NCI-H2029 treated with DMSO at 0.1 percent for 48 hours (cell line): ENCODE data around the gene NSUN6.
"Not testable (repeated sequence)": the region's sequence is repeated elsewhere in the genome, so short reads cannot be mapped to it uniquely, and the experiment has no call there.

Source experiments
- DNase-seq: peaks from one replicate; lab custom pipeline; 2025; lab: John Stamatoyannopoulos, UW

Gene NSUN6

DNA sequence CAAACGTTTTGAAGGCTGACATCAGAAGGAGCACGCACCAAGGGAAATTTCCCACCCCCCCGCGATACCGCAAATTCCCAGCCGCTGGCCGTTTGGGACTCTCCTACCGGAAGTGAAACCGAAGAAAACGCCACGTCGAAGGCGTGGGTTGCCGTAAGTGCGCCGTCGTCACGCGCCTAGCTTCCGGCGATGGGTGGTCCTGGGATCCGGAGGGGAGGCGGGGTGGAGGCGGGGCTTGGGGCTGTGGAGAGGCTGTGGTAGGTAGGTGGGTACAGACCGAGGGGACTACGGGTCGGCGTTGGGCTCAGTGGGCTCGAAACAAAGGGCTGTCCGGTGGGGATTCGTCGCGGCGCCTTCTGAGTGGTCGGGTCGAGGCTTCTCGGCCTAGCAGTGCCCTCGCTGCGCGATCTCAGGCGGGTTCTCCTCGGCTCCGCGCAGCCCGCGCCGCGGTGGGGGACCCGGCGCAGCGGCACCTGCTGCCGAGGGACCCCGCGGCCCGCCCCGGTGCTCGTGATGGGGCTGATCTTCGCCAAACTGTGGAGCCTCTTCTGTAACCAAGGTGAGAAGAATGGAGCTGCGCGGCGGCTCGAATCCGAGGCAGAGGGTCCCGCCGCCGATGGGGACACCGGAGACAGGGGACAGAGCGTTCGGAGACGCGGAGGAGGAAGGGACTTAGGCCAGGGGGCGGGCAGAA lies 7.9 kb upstream of the NSUN6 start, which contains the start of gene ARL5B:
Gene ARL5B (plus strand): TSS at position 307 of the 694 bp plus-strand sequence. CDS start 207 bp downstream, at position 514.
- DNase-seq = peak; percentile 46

DNA sequence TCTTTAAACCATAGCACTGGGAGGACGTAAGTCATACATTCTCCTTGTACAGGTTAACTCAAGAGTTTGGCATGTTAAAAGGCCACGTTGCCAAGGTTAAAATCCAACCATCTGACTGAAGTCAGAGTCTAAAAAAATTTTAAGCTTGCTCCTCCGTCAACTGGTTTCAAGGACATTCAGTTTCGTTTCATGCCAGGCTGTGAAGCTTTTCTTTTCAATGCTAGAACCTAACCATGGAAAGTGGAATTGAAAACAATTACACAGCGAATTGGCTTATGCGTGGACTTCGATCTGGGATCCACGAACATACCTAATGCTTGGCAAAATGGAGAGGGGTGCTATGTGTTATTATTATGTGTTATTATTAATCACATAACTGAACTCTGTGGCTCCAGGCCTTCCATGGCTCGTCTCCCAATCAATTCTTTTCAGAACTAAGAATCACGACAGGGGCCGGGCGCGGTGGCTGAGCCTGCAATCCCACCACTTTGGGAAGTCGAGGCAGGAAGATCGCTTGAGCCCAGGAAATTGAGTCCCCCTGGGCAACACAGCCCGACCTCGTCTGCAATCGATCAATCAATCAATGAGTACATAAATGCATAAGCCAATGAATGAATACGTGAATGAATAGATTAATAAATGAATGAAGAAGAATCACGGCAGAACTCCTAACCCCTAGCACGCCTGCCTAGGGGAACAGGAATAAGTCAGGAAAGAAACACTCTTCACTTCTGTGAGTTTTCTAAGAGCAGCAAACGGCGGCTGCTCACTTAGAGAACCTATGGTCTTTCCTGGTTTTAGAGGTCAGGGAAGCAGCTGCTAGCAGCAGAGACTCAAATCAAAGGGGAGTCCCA lies 7.1 kb upstream of the NSUN6 start:
- DNase-seq = no peak

DNA sequence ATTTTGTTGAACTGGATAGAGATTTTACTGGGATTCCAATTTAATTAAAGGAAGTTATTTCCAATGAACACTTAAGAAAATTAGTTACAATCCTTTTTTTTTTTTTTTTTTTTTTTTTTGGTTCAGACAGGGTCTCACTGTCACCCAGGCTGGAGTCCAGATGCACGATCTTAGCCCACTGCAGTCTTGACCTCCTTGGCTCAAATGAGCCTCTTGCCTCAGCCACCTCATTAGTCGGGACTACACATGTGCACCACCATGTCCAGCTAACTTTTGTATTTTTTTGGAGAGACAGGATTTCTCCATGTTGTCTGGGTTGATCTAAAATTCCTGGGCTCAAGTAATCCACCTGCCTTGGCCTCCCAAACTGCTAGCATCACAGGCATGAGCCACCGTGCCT lies 5.3 kb upstream of the NSUN6 start:
- no peak for DNase-seq

DNA sequence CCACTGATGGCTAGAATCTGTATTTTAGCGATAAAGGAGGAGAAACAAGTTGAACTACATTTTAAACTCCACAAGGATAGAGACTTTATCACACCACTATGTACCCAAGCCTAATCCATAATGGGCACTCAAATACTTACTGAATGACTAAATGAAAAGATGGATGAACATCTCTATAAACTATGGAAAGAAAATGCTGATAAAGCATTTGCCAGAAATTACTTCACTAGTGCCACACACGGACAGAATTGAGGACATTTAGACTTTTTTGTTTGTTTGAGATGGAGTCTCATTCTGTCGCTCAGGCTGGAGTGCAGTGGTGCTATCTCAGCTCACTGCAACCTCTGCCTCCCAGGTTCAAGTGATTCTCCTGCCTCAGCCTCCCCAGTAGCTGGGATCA lies 1.7 kb upstream of the NSUN6 start:
- DNase-seq = no peak

DNA sequence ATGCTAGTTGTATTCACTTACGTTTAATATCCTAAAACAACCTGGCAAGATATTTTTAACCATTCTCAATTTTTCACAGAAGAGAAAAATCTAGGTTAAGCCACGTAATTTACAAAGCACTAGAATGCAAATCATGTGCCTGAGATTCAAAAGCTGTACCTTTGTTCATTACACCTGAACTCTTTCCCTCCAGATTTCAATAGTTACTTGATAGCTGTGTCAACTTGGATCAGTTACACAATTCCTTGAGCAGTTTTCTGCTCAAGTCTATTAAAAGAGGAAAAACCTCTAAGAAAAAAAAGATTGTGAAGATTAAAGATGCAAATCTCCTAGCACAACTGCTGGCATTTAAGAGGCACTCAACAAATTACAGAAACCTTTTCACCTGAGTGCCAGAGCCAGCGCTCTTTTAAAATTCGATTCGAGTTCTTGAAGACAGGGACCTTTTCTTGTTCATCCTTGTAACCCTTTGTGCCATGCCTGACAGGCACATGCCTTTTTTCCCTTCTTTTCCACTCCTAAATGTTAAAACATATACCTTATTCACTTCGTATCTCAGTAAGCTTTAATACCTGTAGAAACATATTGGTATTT lies 886 bp downstream of the NSUN6 start:
- DNase-seq = no peak

DNA sequence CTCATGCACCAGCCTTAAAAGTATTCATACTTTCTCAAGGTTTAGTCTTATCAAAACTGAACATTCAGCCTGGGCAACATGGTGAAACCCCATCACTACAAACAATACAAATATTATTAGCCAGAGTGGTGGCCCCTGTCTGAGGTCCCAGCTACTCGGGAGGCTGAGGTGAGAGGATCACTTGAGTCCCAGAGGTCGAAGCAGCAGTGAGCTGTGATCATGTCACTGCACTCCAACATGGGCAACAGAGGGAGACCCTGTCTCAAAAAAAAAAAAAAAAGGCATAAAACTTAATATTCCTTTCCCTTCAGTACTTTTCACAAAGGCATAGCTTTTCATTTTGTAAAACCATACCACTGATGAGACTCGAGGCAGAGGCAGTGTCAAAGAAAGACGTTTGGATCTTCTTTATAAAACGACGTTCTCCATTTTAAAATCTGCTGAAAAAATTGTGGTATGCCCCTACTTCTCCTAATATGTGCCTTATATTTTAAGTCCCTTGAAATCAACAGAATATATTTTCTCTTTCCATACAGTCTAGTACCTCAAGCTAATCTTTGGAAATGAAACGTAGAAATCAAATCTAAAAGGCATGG lies 1.9 kb downstream of the NSUN6 start:
- no peak for DNase-seq

DNA sequence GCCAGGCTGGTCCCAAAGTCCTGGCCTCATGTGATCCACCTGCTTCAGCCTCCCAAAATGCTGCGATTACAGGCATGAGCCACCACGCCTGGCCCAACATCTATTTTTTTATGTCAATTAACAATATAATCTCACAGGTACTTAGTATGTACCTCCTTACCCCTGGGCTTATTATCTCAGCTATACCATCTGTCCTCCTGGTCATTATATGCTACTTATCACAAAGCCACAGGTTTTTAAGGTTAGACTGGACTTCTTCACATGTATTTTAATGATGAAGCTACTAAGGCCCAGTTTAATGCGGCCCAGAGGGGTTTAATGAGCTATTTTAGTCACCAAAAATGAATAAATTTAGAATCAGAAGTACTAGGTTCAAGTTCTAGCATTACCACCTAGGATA lies 3.4 kb downstream of the NSUN6 start:
- no peak for DNase-seq

DNA sequence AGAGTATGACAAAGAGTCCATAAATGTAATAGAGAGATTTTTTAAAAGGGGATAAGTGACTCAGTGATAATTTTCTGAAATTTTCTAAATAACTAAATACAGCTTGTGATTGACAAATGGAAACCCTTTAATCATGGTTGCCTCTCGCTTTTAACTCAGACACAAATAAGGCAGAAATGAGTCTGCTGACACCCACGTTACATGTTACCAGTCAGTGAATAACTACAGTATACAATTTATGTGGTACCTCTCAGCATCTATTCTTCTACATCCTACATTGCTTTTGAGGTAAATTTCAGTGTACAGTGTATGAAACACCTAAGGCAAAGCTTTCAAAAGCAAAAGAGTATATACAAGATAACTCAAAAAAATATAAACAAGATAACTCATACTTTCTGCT lies 4.2 kb downstream of the NSUN6 start:
- DNase-seq = no peak

DNA sequence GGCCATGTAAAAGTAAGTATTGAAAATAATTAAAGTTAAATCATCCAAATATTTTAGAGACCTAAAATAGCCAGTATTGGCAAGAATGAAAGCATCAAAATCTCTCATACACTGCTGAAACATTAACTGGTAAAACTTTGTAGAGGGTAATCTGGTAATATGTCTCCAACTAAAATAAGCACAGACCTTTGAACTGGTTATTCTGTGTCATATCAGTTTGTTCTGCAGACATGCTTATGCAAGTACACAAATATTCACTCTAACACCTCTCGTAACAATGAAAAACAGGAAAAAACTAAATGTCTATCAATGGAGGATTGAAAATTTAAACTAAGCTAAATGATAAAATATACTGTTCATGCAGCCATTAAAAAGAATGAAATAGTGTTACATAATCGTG lies 11.7 kb downstream of the NSUN6 start:
- not testable (repeated sequence) for DNase-seq

DNA sequence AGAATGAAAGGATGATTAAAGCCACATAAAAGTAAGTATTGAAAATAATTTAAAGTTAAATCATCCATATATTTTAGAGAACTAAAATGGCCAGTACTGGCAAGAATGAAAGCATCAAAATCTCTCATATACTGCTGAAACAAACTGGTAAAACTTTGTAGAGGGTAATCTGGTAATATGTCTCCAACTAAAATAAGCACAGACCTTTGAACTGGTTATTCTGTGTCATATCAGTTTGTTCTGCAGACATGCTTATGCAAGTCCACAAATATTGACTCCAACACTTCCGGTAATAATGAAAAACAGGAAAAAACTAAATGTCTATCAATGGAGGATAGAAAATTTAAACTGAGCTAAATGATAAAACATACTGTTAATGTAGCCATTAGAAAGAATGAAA lies 14.0 kb downstream of the NSUN6 start:
- not testable (repeated sequence) for DNase-seq

DNA sequence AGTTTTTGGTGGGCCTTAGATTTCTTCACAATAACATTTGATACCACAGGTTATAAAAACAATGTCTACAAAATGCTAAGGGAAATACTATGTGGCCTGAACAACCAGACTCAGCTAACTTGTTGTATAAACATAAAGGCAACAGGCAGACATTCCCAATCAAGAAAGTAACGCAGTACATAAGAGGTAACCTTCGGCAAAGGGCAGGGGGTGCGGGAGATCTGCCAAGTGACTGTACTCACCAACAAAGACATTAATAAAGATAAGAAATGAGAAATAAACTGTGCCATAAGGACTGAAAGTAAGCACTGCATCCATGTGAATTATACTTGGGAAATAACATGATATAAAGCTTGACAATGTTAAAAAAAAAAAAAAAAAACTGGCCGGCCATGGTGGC lies 15.4 kb downstream of the NSUN6 start:
- no peak for DNase-seq

DNA sequence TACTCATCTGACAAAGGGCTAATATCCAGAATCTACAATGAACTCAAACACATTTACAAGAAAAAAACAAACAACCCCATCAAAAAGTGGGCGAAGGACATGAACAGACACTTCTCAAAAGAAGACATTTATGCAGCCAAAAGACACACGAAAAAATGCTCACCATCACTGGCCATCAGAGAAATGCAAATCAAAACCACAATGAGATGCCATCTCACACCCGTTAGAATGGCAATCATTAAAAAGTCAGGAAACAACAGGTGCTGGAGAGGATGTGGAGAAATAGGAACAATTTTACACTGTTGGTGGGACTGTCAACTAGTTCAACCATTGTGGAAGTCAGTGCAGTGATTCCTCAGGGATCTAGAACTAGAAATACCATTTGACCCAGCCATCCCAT lies 18.9 kb downstream of the NSUN6 start:
- not testable (repeated sequence) for DNase-seq

DNA sequence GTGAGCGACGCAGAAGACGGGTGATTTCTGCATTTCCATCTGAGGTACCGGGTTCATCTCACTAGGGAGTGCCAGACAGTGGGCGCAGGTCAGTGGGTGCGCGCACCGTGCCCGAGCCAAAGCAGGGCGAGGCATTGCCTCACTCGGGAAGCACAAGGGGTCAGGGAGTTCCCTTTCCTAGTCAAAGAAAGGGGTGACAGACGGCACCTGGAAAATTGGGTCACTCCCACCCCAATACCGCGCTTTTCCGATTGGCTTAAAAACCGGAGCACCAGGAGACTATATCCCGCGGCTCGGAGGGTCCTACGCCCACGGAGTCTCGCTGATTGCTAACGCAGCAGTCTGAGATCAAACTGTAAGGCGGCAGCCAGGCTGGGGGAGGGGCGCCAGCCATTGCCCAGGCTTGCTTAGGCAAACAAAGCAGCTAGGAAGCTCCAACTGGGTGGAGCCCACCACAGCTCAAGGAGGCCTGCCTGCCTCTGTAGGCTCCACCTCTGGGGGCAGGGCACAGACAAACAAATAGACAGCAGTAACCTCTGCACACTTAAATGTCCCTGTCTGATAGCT lies 23.9 kb downstream of the NSUN6 start:
- not testable (repeated sequence) for DNase-seq

DNA sequence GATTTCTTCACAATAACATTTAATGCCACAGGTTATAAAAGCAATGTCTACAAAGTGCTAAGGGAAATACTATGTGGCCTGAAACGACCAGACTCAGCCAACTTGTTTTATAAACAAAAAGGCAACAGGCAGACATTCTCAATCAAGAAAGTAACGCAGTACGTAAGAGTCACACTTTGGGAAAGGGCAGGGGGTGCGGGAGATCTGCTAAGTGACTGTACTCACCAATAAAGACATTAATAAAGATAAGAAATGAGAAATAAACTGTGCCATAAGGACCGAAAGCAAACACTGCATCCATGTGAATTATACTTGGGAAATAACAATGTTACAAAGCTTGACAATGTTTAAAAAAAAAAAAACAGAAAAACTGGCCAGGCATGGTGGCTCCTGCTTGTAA lies 25.5 kb downstream of the NSUN6 start:
- DNase-seq = no peak

DNA sequence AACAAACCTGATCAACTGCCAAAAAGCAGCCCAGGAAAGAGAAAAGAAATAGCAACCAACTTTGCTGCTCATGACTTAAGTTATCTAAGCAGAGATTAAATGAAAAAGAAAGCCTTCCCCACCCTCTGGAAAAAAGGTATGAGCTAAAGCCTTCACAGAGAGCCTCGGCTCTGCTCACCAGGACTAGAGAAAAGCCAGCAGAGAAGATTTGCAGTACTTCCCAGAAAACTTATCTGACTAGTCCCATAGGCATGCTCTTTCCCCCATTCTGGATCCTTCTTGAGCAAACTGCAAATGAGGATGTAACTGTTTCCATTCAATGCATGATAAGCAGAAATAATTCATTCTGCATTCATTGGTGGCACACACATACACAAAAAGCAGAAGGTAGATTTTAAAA lies 27.7 kb downstream of the NSUN6 start:
- DNase-seq = not testable (repeated sequence)

DNA sequence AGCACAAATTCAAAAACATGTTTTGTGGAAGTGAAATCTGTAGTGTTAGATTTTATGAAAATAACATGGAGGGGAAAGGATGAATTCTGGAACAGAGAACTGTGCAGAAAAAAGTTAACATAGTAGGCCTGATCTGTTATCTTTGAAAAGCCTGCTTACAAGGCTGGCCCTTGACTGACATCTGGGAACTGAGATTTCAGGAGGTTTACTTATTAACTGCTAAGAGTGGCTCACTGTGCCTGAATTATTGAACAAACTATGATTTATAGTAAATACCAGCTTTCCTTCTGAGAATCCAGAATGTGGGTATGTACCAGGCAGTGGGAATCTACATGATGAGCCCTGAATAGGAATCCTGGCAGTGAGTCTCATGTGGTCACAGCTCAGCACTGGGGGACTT lies 30.5 kb downstream of the NSUN6 start:
- DNase-seq = no peak

DNA sequence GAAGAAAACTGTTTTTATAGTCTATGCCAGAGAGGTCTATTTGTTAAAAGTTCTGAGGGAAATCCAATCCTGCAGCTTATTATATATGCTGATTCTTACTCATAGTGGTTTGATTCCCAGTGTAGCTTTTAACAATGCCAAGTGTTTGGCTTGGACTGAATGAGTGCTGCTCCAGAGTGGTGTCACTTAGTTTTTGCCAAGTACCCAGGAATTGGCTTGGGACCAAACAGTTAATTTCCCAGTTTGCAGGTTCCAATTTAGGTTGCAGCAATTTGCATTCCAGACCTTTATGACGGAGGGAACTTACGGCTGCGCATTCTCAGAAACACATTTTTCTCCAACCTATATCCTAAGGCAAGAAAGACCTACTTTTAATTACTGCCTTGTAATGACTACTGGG lies 32.4 kb downstream of the NSUN6 start:
- peak; percentile 50 for DNase-seq

DNA sequence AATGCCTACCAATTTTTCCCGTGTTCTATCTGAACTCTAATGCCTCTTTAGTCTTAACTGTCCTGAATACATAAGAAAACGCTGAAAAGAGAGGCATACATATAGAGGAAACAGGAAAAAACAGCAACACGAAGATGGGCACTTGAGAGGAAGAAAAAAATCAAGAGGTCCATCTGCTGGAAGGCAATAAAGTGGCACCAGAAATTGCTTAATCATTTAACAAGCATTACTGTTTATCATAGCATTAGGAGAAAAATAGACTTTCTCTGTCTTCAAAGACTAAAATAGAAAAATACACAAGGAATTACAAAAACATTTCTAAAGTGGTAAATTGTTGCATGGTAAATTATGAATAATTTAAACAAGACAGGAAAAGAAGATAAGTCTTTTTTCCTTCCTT lies 35.0 kb downstream of the NSUN6 start:
- no peak for DNase-seq

DNA sequence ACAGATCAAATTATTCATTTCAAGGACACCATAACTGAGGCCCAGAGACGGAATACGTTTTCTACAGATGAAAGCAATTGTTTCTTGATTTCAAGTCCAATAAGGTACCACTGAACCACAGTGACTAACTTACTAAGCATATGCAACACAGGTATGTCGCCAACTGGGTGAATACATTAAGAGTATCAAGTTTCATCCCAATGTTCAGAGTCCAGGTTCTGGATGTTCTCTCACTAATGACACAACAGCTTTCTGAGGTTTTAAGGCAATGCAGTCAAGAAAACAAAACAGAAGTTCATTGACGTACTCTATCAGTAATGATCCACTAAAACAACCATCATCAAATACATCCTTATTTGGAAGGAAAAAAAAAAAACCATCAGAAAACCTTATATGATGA lies 35.8 kb downstream of the NSUN6 start:
- DNase-seq = no peak

DNA sequence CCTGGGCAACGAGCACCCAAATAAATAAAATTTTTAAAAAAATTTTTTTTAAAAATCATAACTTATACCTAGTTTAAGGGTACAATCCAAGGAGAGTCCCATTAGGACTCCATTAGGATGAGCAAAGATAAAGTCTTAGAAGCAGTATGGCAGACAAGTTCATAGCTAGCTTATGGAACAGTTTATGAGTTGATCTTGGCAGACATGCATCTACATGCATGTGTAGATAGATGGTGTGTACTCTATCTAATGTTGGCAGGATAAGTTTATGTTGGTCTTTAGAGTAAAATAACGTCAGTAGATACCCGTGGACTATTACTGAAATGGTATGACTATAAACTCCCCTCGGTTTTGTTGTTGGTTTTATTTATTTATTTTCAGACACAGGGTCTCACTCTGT lies 40.2 kb downstream of the NSUN6 start:
- no peak for DNase-seq

DNA sequence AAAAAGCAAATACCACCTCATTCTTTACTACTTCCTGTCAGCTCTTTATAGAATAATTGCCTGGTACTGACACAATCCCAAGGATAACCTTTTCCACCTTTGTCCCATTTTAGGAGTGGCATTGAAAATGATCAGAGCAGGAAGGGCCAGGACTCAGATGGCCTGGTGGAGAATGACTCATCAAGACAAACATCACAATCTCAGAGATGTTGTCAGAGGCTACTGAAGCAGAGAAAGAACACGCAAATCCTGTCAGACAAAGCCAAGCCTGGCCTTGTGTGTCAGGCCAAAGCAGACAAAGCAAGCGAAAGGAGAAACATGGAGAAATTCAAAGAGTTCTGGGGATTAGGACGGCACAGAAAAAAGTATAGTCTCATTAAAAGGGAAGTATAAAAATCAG lies 40.9 kb downstream of the NSUN6 start:
- peak; percentile 78 for DNase-seq

DNA sequence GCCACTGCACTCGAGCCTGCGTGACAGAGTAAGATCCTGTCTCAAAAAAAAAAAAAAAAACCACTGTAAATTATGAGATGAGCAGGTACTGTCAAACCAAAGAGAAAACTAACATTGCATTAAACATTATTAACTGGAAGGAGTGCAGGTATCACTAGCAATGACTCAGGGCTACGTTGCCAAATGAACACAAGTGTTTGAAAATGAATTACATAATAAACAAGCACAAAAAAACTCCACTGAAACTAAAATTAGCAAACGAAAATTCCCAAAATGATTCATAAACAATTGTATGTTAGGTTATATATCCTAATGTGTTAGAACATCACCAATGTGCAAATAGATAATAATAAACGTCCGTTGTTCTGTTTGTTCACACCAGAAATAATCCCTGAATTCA lies 42.8 kb downstream of the NSUN6 start:
- no peak for DNase-seq
